Measurements from ENCODE around the gene ADAMTSL1.

Gene ADAMTSL1

GRCh38 chr9:18675332-18675731, 201.4 kb downstream of the ADAMTSL1 start:
- Histone ChIP-seq H3K27ac (ENCODE audit: low read length) (no peak overlapping the region), H4K20me1 (ENCODE audit: insufficient read depth, low read length) (no peaks in the 10 kb centered on the region), H3K36me3 (replicated peaks; ENCODE audit: low read depth, low read length) (no peaks in the 10 kb centered on the region), H3K4me1 (ENCODE audit: low read length) (peaks cover 20% of the 10 kb centered on the region), H3K9me3 (ENCODE audit: insufficient read depth, low read length) (no peaks in the 10 kb centered on the region), H3K4me2 (ENCODE audit: low read length) (no peak overlapping the region), H2AFZ (ENCODE audit: low read depth, low read length) (no peak overlapping the region), H3K27me3 (ENCODE audit: low read depth, low read length) (no peaks in the 10 kb centered on the region), H3K4me3 (ENCODE audit: low read length) (no peak overlapping the region), H3K79me2 (ENCODE audit: low read length) (no peaks in the 10 kb centered on the region), H3K9ac (ENCODE audit: low read length) (no peak overlapping the region)
- TF ChIP-seq, protein P1, sequence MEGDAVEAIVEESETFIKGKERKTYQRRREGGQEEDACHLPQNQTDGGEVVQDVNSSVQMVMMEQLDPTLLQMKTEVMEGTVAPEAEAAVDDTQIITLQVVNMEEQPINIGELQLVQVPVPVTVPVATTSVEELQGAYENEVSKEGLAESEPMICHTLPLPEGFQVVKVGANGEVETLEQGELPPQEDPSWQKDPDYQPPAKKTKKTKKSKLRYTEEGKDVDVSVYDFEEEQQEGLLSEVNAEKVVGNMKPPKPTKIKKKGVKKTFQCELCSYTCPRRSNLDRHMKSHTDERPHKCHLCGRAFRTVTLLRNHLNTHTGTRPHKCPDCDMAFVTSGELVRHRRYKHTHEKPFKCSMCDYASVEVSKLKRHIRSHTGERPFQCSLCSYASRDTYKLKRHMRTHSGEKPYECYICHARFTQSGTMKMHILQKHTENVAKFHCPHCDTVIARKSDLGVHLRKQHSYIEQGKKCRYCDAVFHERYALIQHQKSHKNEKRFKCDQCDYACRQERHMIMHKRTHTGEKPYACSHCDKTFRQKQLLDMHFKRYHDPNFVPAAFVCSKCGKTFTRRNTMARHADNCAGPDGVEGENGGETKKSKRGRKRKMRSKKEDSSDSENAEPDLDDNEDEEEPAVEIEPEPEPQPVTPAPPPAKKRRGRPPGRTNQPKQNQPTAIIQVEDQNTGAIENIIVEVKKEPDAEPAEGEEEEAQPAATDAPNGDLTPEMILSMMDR (IDR thresholded peaks at IDR 0.05; ENCODE audit: low read depth, low read length): no peak
- TF ChIP-seq EZH2phosphoT487 (IDR thresholded peaks at IDR 0.05; ENCODE audit: low read depth): no peak

DNA sequence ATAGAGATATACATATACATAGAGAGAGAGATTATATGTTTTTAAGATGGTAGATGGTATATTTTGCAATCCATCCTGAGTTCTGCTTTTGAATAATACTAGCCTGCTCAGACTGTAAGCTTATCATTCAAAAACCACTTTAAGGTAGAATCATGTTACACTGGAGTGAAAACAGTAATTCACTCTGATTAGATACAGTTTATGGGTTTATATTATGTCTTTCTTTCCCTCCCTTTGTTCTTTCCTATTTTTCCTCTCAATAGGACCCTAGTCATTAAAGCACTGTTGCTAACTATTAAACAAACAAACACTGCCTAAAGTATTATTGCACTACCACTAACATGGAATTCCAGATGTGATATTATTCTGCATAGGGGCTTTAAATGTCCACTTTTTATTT, 202.0 kb downstream of the ADAMTSL1 start:
- no peaks in the 10 kb centered on the region for H3K27me3 ChIP-seq (ENCODE audit: low read depth, low read length)
- TF ChIP-seq, protein P1 (IDR thresholded peaks at IDR 0.05; ENCODE audit: low read depth, low read length): no peak
- no peaks in the 10 kb centered on the region for H4K20me1 ChIP-seq (ENCODE audit: insufficient read depth, low read length)
- no peaks in the 10 kb centered on the region for H3K9me3 ChIP-seq (ENCODE audit: insufficient read depth, low read length)
- H3K4me1 ChIP-seq (ENCODE audit: low read length): peaks cover 27% of the 10 kb centered on the region
- peak overlapping the region; percentile 44 for H3K4me2 ChIP-seq (ENCODE audit: low read length)
- H3K9ac ChIP-seq (ENCODE audit: low read length): no peak overlapping the region
- no peak overlapping the region for H2AFZ ChIP-seq (ENCODE audit: low read depth, low read length)
- no peak overlapping the region for H3K27ac ChIP-seq (ENCODE audit: low read length)
- no peak overlapping the region for H3K4me3 ChIP-seq (ENCODE audit: low read length)
- no peaks in the 10 kb centered on the region for H3K79me2 ChIP-seq (ENCODE audit: low read length)
- no peaks in the 10 kb centered on the region for H3K36me3 ChIP-seq (replicated peaks; ENCODE audit: low read depth, low read length)

- peak overlapping the region; percentile 37 for H3K27ac ChIP-seq (ENCODE audit: low read length)
- no peaks in the 10 kb centered on the region for H3K9me3 ChIP-seq (ENCODE audit: insufficient read depth, low read length)
- H3K79me2 ChIP-seq (ENCODE audit: low read length): no peaks in the 10 kb centered on the region
- no peak overlapping the region; the same call in 1 of the 2 replicates for H3K4me3 ChIP-seq (ENCODE audit: low read length)
- peak overlapping the region; percentile 44 for H3K4me2 ChIP-seq (ENCODE audit: low read length)
- TF ChIP-seq EZH2phosphoT487 (IDR thresholded peaks at IDR 0.05; ENCODE audit: low read depth): no peak
- TF ChIP-seq, protein P1 (IDR thresholded peaks at IDR 0.05; ENCODE audit: low read depth, low read length): no peak
- H2AFZ ChIP-seq (ENCODE audit: low read depth, low read length): no peak overlapping the region
- H3K27me3 ChIP-seq (ENCODE audit: low read depth, low read length): no peaks in the 10 kb centered on the region
- H3K36me3 ChIP-seq (replicated peaks; ENCODE audit: low read depth, low read length): no peaks in the 10 kb centered on the region
- H4K20me1 ChIP-seq (ENCODE audit: insufficient read depth, low read length): no peaks in the 10 kb centered on the region
- H3K9ac ChIP-seq (ENCODE audit: low read length): no peak overlapping the region
- H3K4me1 ChIP-seq (ENCODE audit: low read length): peaks cover 31% of the 10 kb centered on the region
Measured at GRCh38 chr9:18676525-18676924, 202.6 kb downstream of the ADAMTSL1 start.

GRCh38 chr9:18678821-18679590, 205.1 kb downstream of the ADAMTSL1 start:
- Histone ChIP-seq H3K27ac (ENCODE audit: low read length) (no peak overlapping the region), H3K79me2 (ENCODE audit: low read length) (no peaks in the 10 kb centered on the region), H3K9me3 (ENCODE audit: insufficient read depth, low read length) (no peaks in the 10 kb centered on the region), H3K4me1 (ENCODE audit: low read length) (peaks cover 31% of the 10 kb centered on the region), H3K9ac (ENCODE audit: low read length) (no peak overlapping the region), H3K36me3 (replicated peaks; ENCODE audit: low read depth, low read length) (no peaks in the 10 kb centered on the region), H2AFZ (ENCODE audit: low read depth, low read length) (no peak overlapping the region), H3K27me3 (ENCODE audit: low read depth, low read length) (no peaks in the 10 kb centered on the region), H3K4me3 (ENCODE audit: low read length) (no peak overlapping the region), H3K4me2 (ENCODE audit: low read length) (no peak overlapping the region), H4K20me1 (ENCODE audit: insufficient read depth, low read length) (no peaks in the 10 kb centered on the region)
- no peak for TF ChIP-seq EZH2phosphoT487 (IDR thresholded peaks at IDR 0.05; ENCODE audit: low read depth)
- TF ChIP-seq, protein P1 (IDR thresholded peaks at IDR 0.05; ENCODE audit: low read depth, low read length): no peak

Data from OCI-LY3 (cell line).